Kidney (tissue), 14 donors: ENCODE measurements around the gene TOLLIP. TPM values are rescaled to one million over a fixed set of nuclear protein-coding genes. Genes with fewer than 3 reads are reported as not detected.

Source experiments
- DNase-seq, 5 donors: peaks; one replicate each; pipeline ENCODE4 v3.0.0-alpha.2; 2013 to 2020
- FAIRE-seq: peaks from 2 replicates; lab custom pipeline; 2012; peaks lifted over from hg19 to GRCh38; lab: Jason Lieb, UNC
- H3K27ac ChIP-seq, 2 donors: one replicate each; pipeline ENCODE4 v1.7.0; 2013; ENCODE audit warnings: low read depth in 2 of 2, low read length in 2 of 2, inconsistent platforms in 1 of 2
- H3K27me3 ChIP-seq: one replicate; pipeline ENCODE4 v1.7.1; 2013; ENCODE audit warnings: low read length, inconsistent platforms; ENCODE audit not compliant: control insufficient read depth, insufficient read depth
- H3K36me3 ChIP-seq, 3 donors: one replicate each; pipeline versions ENCODE4 v1.7.0 to v1.7.1; 2013; ENCODE audit warnings: low read length in 3 of 3, control low read depth in 1 of 3, inconsistent platforms in 1 of 3; ENCODE audit not compliant: insufficient read depth in 3 of 3, control insufficient read depth in 2 of 3
- H3K4me1 ChIP-seq, 3 donors: one replicate each; pipeline versions ENCODE4 v1.7.0 to v1.7.1; 2013; ENCODE audit warnings: low read length in 3 of 3, inconsistent platforms in 1 of 3, low read depth in 1 of 3; ENCODE audit not compliant: control insufficient read depth in 2 of 3, insufficient read depth in 2 of 3
- H3K4me3 ChIP-seq, 3 donors: one replicate each; pipeline versions ENCODE4 v1.7.0 to v1.8.1; 2013; ENCODE audit warnings: low read length in 3 of 3, control low read depth in 1 of 3, inconsistent platforms in 1 of 3
- H3K9ac ChIP-seq, 3 donors: one replicate each; pipeline versions ENCODE4 v1.7.0 to v1.7.1; 2013; ENCODE audit warnings: low read length in 3 of 3, control low read depth in 1 of 3, inconsistent platforms in 1 of 3
- H3K9me3 ChIP-seq, 3 donors: one replicate each; pipeline versions ENCODE4 v1.7.0 to v1.7.1; 2013; ENCODE audit warnings: low read length in 3 of 3, control low read depth in 1 of 3, inconsistent platforms in 1 of 3; ENCODE audit not compliant: control insufficient read depth in 2 of 3, insufficient read depth in 1 of 3
- intact Hi-C: fragments of 100-400 bp; cut with DNase I; formaldehyde crosslinking; loops from one replicate; pipeline ENCODE4 v1.11.1; 2022
- polyA plus RNA-seq: library from polyadenylated mRNA; stranded (reverse); fragments of 350-450 nt; fragmentation: Illumina TruSeq; extraction: RNeasy Lipid Tissue Mini Kit (QIAGEN cat#74804); gene quantifications from one replicate; pipeline ENCODE4 v1.2.3, GENCODE V29; 2014; ENCODE audit warnings: low read depth, low replicate concordance; ENCODE audit not compliant: insufficient read depth
- total RNA-seq: library from RNA; stranded (reverse); fragmentation: NEBNext Ultra II Directional; extraction: Animal tissue kit (Norgen Biotek cat#: 25700); gene quantifications from one replicate; pipeline ENCODE4 v1.2.1, GENCODE V29; 2021
- TF ChIP-seq, protein P1 (sequence below): IDR thresholded peaks from 3 replicates; pipeline ENCODE4 v1.5.1; 2012; ENCODE audit warnings: mild to moderate bottlenecking, moderate library complexity, borderline replicate concordance; ENCODE audit not compliant: insufficient read depth; ENCODE audit errors: extremely low read depth
- donor health status: control.
- donor health status: control.
- donor health status: control.
- donor health status: control.
- donor health status: control.
- donor health status: DM: yes; HTN: yes; CAD: no.
- donor health status: Normal renal cell carcinoma (clear cell type).

Gene TOLLIP
- total and polyA plus RNA-seq, 2 donors from 2014 or later, result 65.5 to 88.0 TPM

DNA sequence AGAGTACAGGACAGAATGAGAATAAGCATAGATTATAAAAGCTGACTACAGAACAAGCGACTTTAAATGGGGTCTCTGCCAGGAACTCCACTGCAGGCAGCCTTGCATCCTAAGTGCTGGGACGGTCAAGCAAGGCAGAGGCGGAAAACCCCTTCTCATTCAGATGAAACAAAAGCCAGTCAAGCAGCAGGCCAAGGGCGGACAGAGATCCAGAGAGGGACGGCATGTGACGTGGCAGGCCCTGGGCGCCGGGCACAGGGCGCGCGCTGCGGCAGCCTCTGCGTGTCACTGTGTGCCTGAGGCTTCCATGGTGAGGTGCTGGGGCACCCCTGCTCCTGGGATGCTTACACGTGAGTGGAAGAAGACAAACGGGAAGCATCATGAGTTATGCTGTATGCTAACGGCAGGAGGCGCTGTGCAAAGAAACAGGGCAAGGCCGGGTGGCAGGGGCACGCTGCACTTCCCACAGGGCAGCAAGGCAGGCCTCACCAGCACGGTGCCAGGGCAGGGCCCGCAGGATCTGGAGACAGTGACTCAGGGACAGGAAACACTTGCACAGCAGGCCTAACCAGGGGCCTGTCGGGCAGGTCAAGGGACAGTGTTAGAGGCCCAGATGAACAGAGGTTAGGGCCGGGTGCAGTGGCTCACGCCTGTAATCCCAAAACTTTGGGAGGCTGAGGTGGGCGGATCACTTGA lies 6.2 kb downstream of the TOLLIP start:
- H3K9ac ChIP-seq, result no peak overlapping the region
- H3K27ac ChIP-seq, result peak overlapping the region in 1 of 2 donors; percentile 54
- intact Hi-C loops, result no loop called here
- TF ChIP-seq, protein P1, sequence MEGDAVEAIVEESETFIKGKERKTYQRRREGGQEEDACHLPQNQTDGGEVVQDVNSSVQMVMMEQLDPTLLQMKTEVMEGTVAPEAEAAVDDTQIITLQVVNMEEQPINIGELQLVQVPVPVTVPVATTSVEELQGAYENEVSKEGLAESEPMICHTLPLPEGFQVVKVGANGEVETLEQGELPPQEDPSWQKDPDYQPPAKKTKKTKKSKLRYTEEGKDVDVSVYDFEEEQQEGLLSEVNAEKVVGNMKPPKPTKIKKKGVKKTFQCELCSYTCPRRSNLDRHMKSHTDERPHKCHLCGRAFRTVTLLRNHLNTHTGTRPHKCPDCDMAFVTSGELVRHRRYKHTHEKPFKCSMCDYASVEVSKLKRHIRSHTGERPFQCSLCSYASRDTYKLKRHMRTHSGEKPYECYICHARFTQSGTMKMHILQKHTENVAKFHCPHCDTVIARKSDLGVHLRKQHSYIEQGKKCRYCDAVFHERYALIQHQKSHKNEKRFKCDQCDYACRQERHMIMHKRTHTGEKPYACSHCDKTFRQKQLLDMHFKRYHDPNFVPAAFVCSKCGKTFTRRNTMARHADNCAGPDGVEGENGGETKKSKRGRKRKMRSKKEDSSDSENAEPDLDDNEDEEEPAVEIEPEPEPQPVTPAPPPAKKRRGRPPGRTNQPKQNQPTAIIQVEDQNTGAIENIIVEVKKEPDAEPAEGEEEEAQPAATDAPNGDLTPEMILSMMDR, result no peak
- peaks cover 0 to 3% (median 0%) of the 10 kb centered on the region in 3 donors for H3K36me3 ChIP-seq
- H3K4me3 ChIP-seq, result no peak overlapping the region
- H3K27me3 ChIP-seq, result no peaks in the 10 kb centered on the region
- H3K4me1 ChIP-seq, result peaks cover 2 to 73% (median 48%) of the 10 kb centered on the region in 3 donors
- DNase-seq (peak in 2 of 5 donors; percentile 6 to 80), FAIRE-seq (no peak)
- H3K9me3 ChIP-seq, result no peaks in the 10 kb centered on the region

DNA sequence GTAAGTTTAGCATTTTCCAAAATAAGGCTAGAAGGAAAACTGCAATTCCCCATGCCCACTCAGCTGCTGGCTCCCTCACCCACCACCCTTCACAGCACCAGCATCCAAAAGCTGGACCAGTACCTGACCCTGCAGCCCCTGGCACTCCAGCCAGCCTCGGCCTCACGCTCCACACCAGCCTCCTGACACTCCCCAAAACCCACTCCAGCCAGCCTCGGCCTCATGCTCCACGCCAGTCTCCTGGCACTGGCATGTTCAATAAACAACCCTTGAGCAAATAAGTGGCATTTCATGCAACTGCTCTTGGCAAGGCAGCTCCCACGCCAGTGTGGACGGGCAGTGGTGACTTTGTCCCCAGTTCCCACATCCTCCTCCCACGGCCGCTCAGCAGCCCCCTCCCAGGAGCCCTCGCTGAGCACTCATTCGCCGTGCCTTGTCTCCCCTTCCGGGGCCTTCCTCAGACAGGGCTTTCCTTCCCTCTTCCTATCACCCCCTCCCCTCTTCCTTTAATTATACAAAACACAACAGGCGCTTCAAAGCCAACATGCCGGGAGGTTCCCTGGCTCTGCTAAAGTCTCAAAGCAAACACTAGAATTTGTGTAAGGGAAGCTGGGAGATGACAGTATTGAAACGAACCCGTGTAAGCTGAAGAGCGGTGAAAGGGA lies 6.8 kb downstream of the TOLLIP start:
- DNase-seq (peak in 4 of 5 donors; percentile 10 to 70 (median 30)), FAIRE-seq (no peak)
- Histone ChIP-seq H3K9me3 (no peaks in the 10 kb centered on the region), H3K4me3 (no peak overlapping the region), H3K27me3 (no peaks in the 10 kb centered on the region), H3K36me3 (peaks cover 0 to 3% (median 3%) of the 10 kb centered on the region in 3 donors), H3K27ac (peak overlapping the region in 1 of 2 donors; percentile 37), H3K4me1 (peaks cover 2 to 72% (median 47%) of the 10 kb centered on the region in 3 donors), H3K9ac (no peak overlapping the region)
- TF ChIP-seq, protein P1, result no peak
- intact Hi-C loops, result no loop called here

DNA sequence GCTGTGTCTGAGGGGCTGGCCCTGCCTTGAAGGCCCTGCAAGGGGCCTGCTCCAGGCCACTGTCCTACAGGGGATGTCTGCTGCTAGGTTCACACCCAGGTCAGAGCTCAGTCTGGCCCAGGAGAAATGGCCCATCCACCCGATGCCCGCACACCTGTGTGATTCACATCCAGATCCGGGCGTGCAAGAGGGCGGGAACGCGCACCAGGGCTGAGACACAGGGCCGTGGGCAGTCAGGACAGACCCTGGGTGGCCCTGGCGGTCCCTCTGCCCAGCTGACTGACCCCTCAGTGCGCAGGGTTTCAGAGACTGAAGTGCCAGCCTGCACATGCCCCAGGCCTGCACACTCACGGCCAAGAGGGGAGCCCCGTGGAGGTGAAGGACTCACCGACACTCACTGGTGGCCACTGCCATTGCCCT lies 7.4 kb downstream of the TOLLIP start:
- DNase-seq (peak in 2 of 5 donors; percentile 7 to 64), FAIRE-seq (no peak)
- Histone ChIP-seq H3K4me3 (no peak overlapping the region), H3K9me3 (no peaks in the 10 kb centered on the region), H3K4me1 (peaks cover 2 to 67% (median 44%) of the 10 kb centered on the region in 3 donors), H3K36me3 (peaks cover 0 to 3% (median 0%) of the 10 kb centered on the region in 3 donors), H3K27me3 (no peaks in the 10 kb centered on the region), H3K9ac (no peak overlapping the region), H3K27ac (peak overlapping the region in 1 of 2 donors; percentile 37)
- TF ChIP-seq, protein P1, result no peak
- intact Hi-C loops, result no loop called here
